ENCODE measurements around the gene TGM4. TPM values are rescaled to one million over a fixed set of nuclear protein-coding genes. Genes with fewer than 3 reads are reported as not detected.

Gene TGM4
- total RNA-seq, 4 donors from 2014 or later: not detected

DNA sequence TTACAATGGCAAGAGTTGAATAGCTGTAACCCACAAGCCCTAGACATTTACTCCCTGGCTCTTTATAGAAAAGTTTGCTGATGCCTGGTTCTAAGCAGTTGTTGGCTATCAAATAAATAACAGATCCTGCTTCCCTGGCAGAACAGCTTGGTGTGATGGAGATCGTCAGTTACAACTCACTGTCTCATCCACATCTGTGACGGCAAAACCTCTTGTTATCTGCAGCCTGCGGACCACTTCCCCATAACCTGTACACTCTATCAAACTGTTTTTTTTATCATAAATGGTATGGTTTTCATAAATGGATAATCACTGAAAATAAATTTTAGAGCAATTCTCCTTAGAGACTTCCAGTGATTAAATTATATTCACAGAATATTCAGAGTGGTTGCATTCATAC lies 87.5 kb downstream of the TGM4 start:
- Histone ChIP-seq H3K27me3 (no peaks in the 10 kb centered on the region), H3K27ac (no peak overlapping the region), H3K36me3 (peaks cover 0 to 25% (median 0%) of the 10 kb centered on the region in 3 donors), H3K4me3 (no peak overlapping the region), H3K4me1 (peaks cover 0 to 12% (median 0%) of the 10 kb centered on the region in 4 donors), H3K9me3 (no peaks in the 10 kb centered on the region)
- TF ChIP-seq POLR2A (IDR thresholded peaks at IDR 0.05): no peak
- TF ChIP-seq, protein P1, sequence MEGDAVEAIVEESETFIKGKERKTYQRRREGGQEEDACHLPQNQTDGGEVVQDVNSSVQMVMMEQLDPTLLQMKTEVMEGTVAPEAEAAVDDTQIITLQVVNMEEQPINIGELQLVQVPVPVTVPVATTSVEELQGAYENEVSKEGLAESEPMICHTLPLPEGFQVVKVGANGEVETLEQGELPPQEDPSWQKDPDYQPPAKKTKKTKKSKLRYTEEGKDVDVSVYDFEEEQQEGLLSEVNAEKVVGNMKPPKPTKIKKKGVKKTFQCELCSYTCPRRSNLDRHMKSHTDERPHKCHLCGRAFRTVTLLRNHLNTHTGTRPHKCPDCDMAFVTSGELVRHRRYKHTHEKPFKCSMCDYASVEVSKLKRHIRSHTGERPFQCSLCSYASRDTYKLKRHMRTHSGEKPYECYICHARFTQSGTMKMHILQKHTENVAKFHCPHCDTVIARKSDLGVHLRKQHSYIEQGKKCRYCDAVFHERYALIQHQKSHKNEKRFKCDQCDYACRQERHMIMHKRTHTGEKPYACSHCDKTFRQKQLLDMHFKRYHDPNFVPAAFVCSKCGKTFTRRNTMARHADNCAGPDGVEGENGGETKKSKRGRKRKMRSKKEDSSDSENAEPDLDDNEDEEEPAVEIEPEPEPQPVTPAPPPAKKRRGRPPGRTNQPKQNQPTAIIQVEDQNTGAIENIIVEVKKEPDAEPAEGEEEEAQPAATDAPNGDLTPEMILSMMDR (IDR thresholded peaks at IDR 0.05): no peak
- no peak for DNase-seq

DNA sequence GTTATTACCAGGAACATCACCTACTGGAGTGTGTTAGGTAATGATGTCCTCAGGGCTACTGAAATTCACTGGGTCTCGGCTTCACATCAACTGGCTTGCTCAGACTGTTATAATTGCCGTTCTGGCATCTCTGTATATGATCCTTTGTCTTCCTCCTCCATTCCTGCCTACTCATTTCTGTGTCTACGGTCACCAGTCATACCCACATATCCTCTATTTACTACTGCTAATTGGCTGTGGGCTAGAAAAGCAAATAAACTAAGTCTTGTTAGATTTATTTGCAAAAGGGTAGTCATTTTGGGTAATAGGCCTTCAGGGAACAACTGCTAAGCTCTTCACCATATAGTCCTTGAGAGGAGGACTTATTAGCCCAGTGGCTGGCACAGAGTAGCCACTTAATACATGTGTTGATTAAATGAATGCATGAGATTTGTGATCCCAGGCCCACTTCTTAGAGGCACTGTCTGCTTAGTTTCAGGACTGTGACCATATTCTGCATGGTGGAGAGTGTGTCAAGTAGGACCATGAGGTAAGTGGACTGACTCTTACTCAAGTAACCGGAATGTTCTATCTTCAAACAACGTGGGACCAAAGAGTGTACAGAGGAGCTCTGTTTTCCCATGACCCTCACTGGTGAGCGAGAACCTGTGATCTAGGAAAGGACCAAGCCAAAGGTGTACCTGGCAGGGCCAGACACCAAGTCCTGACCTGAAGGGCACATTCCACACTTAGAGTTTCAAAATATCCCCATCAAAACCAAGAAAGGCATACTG lies 88.4 kb downstream of the TGM4 start:
- Histone ChIP-seq H3K27me3 (no peaks in the 10 kb centered on the region), H3K27ac (no peak overlapping the region), H3K4me3 (no peak overlapping the region), H3K4me1 (peaks cover 0 to 18% (median 2%) of the 10 kb centered on the region in 4 donors), H3K9me3 (no peaks in the 10 kb centered on the region), H3K36me3 (peaks cover 0 to 16% (median 0%) of the 10 kb centered on the region in 3 donors)
- DNase-seq: no peak
- TF ChIP-seq, protein P1 (IDR thresholded peaks at IDR 0.05): no peak
- no peak for TF ChIP-seq POLR2A (IDR thresholded peaks at IDR 0.05)

DNA sequence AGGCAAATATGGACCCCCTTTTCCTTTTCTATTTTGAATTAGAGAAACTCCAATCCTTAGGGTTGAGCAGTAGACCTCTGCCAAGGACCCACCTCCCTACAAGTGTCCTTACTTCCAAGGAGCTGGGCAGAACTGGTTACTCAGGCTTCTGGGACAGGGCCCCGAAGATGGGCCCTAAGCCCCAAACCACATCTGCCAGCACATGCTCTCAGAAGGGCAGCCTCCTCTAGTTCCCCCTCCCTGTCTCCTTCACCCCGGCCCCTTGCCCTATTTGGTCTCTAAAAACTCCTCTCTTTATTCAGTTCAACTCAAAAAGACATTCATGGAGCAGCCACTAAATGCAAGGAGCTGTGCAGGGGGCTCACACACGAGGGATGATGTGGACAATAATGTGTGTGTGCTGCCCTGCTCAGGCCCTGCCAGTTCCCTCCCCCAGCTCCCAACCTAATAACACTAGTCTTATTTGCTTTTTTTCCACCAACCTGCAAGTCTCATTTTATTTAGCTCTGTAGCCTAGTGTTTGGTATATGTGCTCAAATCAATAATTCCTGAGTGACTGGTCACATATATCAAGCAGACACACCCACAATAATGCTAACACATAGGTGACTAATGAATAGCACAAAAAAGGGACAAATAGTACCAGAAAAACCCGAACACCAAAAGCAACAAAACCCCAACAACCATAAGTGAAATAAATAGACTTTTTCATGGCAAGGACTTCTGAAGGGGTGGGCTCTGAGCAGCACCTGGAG lies 89.3 kb downstream of the TGM4 start:
- Histone ChIP-seq H3K27ac (no peak overlapping the region), H3K4me3 (no peak overlapping the region), H3K36me3 (peaks cover 0 to 6% (median 0%) of the 10 kb centered on the region in 3 donors), H3K9me3 (no peaks in the 10 kb centered on the region), H3K27me3 (no peaks in the 10 kb centered on the region), H3K4me1 (peaks cover 0 to 22% (median 2%) of the 10 kb centered on the region in 4 donors)
- TF ChIP-seq, protein P1 (IDR thresholded peaks at IDR 0.05): no peak
- no peak for TF ChIP-seq POLR2A (IDR thresholded peaks at IDR 0.05)
- no peak for DNase-seq

Other genes with a start within 250 kb of the TGM4 start
- 10 to 100 TPM; 10.5 to 19.1 (median 14.7) TPM for gene ZNF197, start 249.6 kb upstream of the TGM4 start, total RNA-seq
- 10 to 100 TPM in 2 of 4 donors, 1 to 10 TPM in 2; 7.2 to 21.5 (median 10.3) TPM for gene ZNF35, start 225.9 kb upstream of the TGM4 start, total RNA-seq
- 1 to 10 TPM; 2.3 to 5.0 (median 3.5) TPM for gene ZNF502, start 161.9 kb upstream of the TGM4 start, total RNA-seq
- 1 to 10 TPM; 1.0 to 9.9 (median 4.1) TPM for gene ZNF501, start 145.0 kb upstream of the TGM4 start, total RNA-seq
- 10 to 100 TPM in 2 of 4 donors, 1 to 10 TPM in 2; 8.9 to 21.5 (median 10.9) TPM for gene KIAA1143, start 113.0 kb upstream of the TGM4 start, total RNA-seq
- 10 to 100 TPM in 1 of 4 donors, 1 to 10 TPM in 2, under 1 TPM in 1; 0.85 to 32.2 (median 2.6) TPM for gene KIF15, start 112.8 kb upstream of the TGM4 start, total RNA-seq
- 10 to 100 TPM in 2 of 4 donors, 1 to 10 TPM in 2; 8.9 to 12.6 (median 10.6) TPM for gene TMEM42, start 12.7 kb upstream of the TGM4 start, total RNA-seq
- gene ZDHHC3, start 101.6 kb downstream of the TGM4 start, total RNA-seq: 100 to 1,000 TPM in 3 of 4 donors, 10 to 100 TPM in 1; 70.1 to 190 (median 152) TPM
- 10 to 100 TPM; 19.8 to 66.0 (median 28.6) TPM for gene EXOSC7, start 101.6 kb downstream of the TGM4 start, total RNA-seq
- gene CLEC3B, start 151.7 kb downstream of the TGM4 start, total RNA-seq: 10 to 100 TPM; 11.6 to 47.9 (median 32.7) TPM

All from Peyer's patch (tissue), 4 donors.